LNCaP clone FGC (cell line): ENCODE results near the gene PTPN13.
A peak's percentile ranks its signal among the peaks of the same experiment; 100 is the strongest.

Experiments used
- DNase-seq: peaks from one replicate; pipeline ENCODE4 v3.0.0-alpha.2; 2011; ENCODE audit warnings: low read depth
- H3K4me3 ChIP-seq: 2 replicates; pipeline ENCODE4 v1.5.1; 2011; ENCODE audit warnings: mild to moderate bottlenecking, low read depth, low read length, control low read depth
- CTCF ChIP-seq: IDR thresholded peaks from 2 replicates; pipeline ENCODE4 v1.5.1; 2012; ENCODE audit warnings: mild to moderate bottlenecking; ENCODE audit not compliant: control insufficient read depth, insufficient read depth; ENCODE audit errors: extremely low read depth

Gene PTPN13

GRCh38 chr4:86587381-86588140 lies 6.6 kb upstream of the PTPN13 start:
- DNase-seq, result peak; percentile 94
- no peak overlapping the region for H3K4me3 ChIP-seq
- no peak for TF ChIP-seq CTCF

- no peak overlapping the region for H3K4me3 ChIP-seq
- no peak for TF ChIP-seq CTCF
- DNase-seq, result no peak
Measured at GRCh38 chr4:86592553-86593249, 1.4 kb upstream of the PTPN13 start.

GRCh38 chr4:86594559-86595425 lies 677 bp downstream of the PTPN13 start:
- peak overlapping the region; percentile 77 for H3K4me3 ChIP-seq
- TF ChIP-seq CTCF, result no peak
- DNase-seq, result no peak

DNA sequence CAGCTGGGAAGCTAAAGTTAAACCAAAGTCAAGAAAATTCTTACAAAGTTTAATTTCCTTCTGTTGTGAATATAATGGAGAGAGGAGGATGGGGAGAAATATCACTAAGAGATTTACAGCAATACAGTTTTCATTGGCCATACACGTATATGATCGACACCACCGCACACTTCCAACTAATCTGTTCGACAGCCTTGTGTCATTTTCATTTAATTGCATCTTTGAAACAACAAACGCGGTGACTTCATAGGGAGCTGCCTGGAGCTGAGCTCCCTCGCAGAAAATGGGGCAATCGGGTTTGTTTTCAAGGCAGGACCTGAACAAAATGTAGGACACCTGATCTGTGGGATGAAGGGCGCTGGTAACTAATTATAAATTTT lies 1.3 kb downstream of the PTPN13 start:
- no peak for DNase-seq
- peak overlapping the region; percentile 77 for H3K4me3 ChIP-seq
- TF ChIP-seq CTCF, result no peak

DNA sequence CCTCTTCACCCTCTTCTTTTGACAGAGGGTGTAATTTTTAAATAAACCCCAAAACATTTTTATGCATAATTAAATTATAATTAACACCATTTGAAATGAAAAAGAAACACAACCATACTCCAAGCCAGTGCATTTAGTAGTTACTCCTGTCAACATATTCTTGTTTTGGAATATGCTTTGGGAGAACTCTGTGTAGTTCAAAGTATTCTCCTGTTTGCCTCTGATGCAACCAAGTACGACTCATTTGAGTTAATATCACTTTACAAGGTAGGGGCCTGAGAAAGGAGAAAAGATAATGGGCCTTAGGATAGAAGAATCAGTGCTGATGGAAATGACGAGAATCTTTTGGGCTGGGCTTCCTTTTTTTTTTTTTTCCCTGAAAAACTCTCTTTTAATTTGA lies 2.7 kb downstream of the PTPN13 start:
- H3K4me3 ChIP-seq, result no peak overlapping the region
- TF ChIP-seq CTCF, result no peak
- no peak for DNase-seq

GRCh38 chr4:86600007-86600653 lies 6.0 kb downstream of the PTPN13 start:
- no peak overlapping the region for H3K4me3 ChIP-seq
- DNase-seq, result no peak

More at GRCh38 chr4:86600007-86600653, 6.0 kb downstream of the PTPN13 start:
- no peak for TF ChIP-seq CTCF
